IPS-11a (cell line): ENCODE results near the gene EEFSEC.

Experiments used
- H3K4me3 ChIP-seq: one replicate; pipeline ENCODE4 v1.5.1; 2013; ENCODE audit warnings: low read depth, low read length, control low read depth

EEFSEC gene

DNA sequence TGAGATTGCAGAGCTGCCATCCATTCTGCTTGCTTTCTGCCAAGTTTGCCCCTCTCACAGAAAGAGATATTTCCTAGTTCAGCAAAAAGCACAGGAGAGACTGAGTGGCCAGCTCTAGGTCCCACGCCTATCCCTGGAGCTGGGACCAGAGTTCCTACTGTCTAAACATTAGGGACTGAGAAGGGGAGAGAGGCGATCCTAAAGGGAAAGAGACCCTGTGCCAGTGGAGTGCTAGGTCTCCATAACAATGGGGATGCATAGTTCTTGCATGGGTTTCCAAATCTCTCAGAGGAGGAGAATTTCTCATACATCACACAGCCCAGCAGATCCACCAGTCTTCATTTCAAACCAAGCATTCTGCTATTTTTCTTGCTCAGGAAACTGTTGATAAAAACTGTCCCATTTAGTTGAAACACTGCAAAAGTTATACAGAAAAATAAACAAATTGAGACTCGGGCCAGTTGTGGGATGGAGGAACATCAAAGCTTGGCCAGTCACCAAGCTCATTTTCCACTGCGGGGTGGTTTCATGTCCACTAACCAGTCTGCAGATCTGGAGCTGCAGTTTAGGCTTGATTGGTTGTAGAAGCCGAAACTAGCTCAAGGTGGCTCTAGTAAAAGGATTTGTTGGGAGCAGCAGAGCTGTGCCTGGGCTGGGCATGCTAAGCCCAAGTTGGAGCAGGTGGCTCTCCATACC lies 62.7 kb downstream of the EEFSEC start:
- no peak overlapping the region for H3K4me3 ChIP-seq

DNA sequence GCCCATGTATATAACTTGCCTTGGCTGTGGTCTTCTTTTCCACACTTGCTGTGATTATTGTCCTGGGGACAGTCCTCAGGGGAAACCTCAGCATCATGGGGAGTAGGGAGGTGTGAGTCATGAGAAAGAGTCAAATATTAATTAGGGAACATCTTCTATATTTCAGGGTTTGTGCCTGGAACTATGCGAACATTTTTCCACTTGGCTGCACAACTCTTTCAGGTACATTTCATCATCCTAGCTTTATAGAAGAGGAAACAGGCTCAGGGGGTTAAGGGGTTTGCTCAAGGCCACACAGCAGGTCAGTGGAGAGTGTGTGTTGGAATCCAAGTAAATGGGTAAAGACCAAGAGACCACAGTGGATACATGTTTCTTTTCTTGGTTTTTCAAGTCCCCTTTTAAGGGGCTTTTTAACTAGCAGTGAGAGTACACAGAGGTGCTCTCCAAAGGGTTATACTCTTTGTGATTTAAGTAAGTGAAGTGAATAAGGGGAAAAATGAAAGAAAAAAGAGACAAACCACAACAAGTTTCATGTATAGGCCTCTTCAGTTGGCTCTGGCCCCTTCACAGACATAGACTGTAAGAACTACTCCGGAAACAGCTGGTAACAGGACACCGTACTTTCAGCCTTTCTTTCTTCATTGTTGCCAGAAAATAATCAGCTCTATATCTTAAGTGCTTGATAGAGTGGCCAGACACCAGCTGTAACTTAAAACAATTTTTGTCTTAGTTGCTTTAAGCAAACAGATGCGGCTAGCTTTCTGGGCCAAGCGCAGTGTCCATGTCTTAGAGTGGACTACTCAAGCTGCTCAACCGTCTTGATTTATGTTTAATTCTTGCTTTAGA lies 64.6 kb downstream of the EEFSEC start:
- H3K4me3 ChIP-seq: no peak overlapping the region

DNA sequence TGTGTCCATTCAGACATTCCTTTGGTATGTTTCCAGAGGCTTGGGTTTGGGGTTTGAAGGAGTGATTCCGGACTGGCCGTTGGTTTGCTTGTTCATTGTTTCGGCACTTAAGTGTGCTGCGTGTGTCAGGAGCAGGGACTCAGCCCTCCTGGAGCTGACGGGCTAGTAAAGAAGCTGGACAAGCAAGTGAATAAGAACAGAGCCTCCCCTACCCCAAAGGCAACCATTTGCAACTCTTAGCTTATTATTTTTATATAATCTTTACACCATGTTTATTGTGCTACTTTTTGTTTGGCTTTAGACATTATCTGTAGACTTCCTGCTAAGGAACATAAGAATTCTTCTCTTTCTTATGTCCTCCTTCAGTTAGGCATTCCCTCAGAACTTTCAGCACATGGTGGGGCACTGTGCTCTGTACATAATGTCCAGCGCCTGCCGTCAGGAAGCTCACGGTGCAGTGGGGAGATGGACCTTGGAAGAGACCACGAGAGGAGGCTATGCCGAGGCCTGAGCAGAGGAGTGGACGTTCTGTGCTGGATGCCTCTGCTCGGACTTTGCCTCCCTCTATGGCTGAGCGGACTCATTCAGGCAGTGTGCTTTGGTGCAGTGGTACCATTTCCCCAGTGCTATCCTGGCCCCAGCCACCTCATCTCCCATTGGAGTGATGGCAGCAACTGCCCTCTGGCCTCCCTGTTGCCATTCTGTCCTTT lies 65.4 kb downstream of the EEFSEC start:
- H3K4me3 ChIP-seq: no peak overlapping the region

GRCh38 chr3:128221328-128221727 lies 68.0 kb downstream of the EEFSEC start:
- H3K4me3 ChIP-seq: no peak overlapping the region

- H3K4me3 ChIP-seq: no peak overlapping the region
Measured at GRCh38 chr3:128222796-128223385, 69.6 kb downstream of the EEFSEC start.

DNA sequence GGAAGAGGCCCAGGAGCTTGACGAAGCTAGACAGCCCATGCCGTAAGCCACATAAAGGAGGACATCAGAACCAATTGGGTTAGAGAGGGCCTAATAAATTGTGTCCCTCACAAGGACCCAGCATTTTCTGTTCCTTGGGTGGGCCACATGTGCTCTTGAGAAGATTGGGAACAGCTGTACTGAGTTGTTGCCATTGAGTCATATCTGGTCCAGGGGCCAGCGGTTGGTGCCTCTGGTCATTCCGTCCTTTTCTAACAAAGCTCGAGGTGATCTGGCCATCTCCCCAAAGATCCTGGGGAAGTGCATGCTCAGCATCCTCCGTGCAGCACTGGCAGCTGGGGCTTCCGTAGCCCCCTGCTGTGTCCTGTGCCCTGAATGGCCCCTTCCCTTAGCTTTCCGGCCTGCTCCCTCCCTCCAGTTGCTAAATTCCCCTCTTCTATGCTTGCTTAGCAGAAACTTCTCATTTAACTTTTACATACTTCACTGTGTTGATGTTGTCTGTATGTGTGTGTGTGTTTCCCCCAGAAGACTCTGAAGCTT lies 73.0 kb downstream of the EEFSEC start:
- no peak overlapping the region for H3K4me3 ChIP-seq

GRCh38 chr3:128226795-128227395 lies 73.6 kb downstream of the EEFSEC start:
- H3K4me3 ChIP-seq: no peak overlapping the region

DNA sequence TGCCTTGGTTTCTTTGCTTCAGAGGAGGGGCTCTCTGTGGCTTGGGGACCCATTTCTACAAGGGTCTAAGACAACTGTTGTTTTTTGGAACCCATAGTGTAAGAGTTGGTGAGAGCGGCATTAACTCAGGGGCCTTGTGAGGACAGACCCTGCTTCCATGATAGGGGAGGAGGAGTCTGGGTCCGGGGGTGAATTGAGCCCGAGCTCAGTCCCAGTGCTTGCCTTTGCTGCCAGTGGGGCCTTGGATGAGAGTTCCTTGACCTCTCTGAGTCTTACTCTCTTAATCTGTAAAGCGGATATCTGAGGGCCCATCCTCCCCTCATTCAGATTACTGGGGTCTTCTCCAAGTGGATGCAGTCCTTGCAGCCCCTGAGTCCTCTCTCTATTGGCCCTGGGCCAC lies 74.2 kb downstream of the EEFSEC start:
- H3K4me3 ChIP-seq: no peak overlapping the region

- H3K4me3 ChIP-seq: no peak overlapping the region
Measured at GRCh38 chr3:128228366-128228910, 75.2 kb downstream of the EEFSEC start.

DNA sequence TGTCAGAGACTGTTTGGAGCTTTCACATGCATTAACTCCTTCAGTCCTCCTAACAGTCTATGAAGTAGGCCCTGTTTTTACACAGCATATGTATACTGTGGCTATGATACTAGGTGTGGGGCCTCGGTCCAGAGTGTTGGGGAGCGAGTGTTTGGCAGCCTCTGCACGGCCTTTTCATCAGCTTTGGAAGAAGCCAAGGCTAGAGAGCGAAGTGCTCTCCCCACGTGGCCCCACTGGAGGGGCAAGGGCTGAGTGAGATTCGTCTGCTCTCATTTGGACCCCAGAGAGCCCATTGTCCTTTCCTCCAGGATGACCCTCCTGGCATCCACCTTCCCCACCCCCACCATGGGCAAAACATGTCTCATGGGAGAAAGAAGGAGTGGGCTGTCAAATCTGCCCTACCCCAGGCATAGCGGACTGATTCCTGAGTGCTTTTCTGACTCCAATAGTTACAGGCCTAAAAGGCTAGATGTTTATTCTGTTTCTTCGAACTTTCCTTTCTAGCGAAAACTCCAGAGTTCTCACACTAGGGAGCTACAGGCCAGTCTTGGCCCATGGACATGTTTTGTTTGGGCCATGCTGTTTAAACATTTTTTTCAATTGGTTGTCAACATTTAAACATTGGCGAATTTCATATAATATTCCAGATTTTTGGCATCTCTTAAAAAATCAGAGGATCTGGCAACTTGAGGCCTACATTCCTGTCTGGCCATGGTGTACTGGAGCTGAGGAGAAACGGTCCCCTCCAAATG lies 76.0 kb downstream of the EEFSEC start:
- H3K4me3 ChIP-seq: no peak overlapping the region

DNA sequence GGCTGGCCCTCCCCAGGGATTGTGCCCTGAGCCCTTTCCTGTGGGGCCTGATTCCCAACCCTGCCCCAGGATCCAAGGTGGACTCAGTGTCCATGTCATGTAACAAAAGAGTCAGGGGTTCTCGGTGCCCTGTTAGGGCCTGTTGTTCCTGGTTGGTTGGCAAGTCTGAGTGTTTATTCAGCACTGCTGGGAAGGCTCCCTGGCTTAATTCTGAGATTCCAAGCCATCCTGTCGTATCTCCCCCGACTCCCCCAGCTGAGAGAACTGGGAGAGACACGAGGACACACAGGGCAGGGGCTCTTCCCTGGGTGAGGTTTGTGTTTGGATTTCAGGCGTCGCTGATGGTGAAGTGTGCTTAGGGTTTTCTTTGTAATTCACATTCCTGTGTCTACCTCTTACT lies 78.3 kb downstream of the EEFSEC start:
- H3K4me3 ChIP-seq: no peak overlapping the region

GRCh38 chr3:128232376-128233178 lies 79.3 kb downstream of the EEFSEC start:
- no peak overlapping the region for H3K4me3 ChIP-seq

- no peak overlapping the region for H3K4me3 ChIP-seq
Measured at GRCh38 chr3:128235207-128235926, 82.1 kb downstream of the EEFSEC start.

- H3K4me3 ChIP-seq: no peak overlapping the region
Measured at GRCh38 chr3:128236657-128237056, 83.4 kb downstream of the EEFSEC start.

- H3K4me3 ChIP-seq: no peak overlapping the region
Measured at GRCh38 chr3:128237348-128238183, 84.3 kb downstream of the EEFSEC start.

- H3K4me3 ChIP-seq: no peak overlapping the region
Measured at GRCh38 chr3:128238184-128238489, 84.9 kb downstream of the EEFSEC start.

GRCh38 chr3:128239304-128239703 lies 86.0 kb downstream of the EEFSEC start:
- no peak overlapping the region for H3K4me3 ChIP-seq

- no peak overlapping the region for H3K4me3 ChIP-seq
Measured at GRCh38 chr3:128240232-128240631, 87.0 kb downstream of the EEFSEC start.
